Activated CD8-positive, alpha-beta memory T cell treated with anti-CD3 and anti-CD28 coated beads for 36 hours (primary cell): ENCODE results near the gene PILRA. TPM values are rescaled to one million over a fixed set of nuclear protein-coding genes. Genes with fewer than 3 reads are reported as not detected.

Source experiments
- CTCF ChIA-PET: fragments of 350-600 bp; sonication (Branson Sonifier 250); formaldehyde crosslinking; loops from one replicate; lab custom pipeline; 2021; ENCODE audit warnings: antibody characterized with exemption; lab: Charles Lee
- POLR2A ChIA-PET: fragments of 350-600 bp; sonication (Branson Sonifier 250); formaldehyde crosslinking; loops from one replicate; lab custom pipeline; 2021; ENCODE audit warnings: antibody characterized with exemption; lab: Charles Lee
- total RNA-seq, 2 experiments: library from RNA; stranded (reverse); gene quantifications; one replicate each; pipeline ENCODE4 v1.2.3, GENCODE V29; 2021

Gene PILRA
- total RNA-seq, 2 experiments from 2014 or later: 0.30 to 0.48 TPM

DNA sequence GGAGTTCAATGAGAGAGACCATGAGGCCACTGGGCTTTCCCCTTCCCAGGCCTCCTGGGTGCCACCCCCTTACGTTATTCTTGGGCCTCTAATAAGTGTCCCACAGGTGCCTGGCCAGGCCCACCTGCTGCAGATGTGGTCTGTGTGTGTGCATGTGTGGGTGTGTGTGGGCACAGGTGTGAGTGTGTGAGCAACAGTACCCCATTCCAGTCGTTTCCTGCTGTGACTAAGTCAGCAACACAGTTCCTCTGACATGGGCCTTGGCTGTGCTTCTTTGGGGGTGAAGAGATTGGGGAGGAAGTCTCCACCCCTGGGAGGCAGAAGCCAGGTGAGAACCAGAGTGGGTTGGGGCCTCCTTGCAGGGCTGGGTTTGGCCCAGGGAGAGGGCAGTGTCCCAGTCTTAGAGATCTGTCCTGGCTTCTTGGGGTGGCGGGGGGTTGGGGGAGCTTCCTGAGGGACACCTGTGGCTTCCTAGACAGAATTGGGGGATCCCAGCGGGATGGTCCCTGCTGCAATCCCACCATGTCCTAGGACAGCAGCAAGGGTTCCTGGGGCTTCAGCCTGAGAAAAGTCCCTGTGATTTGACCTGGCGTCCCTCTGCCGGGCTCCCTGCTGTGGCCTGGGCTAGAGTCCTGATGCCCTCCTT lies 19.5 kb upstream of the PILRA start:
- CTCF ChIA-PET: interaction anchor here (0.7 kb wide), 1 partner anchor 9 kb away, joined by 3 read pairs; no protein-coding TSS in a partner anchor
- POLR2A ChIA-PET: no interaction called here

DNA sequence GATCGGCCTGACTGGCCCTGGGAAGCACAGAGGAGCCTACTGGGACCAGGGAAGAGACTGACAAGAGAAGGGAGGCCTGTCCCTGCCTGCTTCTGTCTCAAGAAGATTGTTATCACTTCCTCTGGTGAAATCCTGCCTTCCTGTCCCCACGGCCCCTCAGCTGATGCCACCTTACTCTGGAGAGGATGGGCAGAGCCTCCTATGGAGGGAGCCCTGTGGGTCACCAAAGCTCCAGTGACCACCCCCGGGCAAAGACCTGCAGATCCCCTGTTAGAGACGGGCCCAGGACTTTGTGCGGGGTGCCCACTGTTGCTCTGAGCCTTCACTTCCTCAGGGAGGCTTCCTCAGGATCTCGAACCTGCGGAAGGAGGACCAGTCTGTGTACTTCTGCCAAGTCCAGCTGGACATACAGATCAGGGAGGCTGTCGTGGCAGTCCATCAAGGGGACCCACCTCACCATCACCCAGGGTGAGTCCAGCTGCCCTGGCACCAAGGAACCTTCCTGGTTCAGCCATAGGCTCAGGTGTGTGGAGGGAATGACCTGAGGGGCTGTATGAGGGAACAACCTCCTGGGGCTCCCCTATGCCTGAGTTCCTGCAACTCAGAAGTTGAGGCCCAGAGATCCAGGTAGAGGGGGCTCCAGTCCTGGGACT lies 16.7 kb upstream of the PILRA start:
- CTCF ChIA-PET: no interaction called here
- POLR2A ChIA-PET: no interaction called here

DNA sequence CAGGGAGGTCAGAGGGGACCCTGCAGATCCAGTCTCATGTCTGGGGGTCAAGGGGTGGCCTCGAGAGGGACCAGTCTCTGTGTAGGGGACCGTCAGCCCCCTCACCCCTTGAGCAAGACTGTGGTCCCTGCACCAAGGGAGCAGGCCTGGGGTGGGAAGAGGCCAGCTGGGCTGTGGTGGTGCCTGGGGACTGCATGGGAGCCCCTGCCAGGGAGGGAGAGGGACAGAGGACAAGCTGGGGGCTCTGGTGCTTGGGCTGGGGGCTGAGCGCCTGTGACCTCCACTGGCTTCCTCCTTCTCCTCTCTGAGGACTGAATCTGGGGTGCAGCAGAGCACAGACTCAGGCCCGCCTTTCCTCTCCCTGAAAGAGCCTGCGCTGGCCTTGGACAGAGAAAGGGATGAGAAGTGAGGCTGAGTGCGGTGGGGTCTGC lies 16.1 kb upstream of the PILRA start:
- CTCF ChIA-PET: no interaction called here
- POLR2A ChIA-PET: no interaction called here

DNA sequence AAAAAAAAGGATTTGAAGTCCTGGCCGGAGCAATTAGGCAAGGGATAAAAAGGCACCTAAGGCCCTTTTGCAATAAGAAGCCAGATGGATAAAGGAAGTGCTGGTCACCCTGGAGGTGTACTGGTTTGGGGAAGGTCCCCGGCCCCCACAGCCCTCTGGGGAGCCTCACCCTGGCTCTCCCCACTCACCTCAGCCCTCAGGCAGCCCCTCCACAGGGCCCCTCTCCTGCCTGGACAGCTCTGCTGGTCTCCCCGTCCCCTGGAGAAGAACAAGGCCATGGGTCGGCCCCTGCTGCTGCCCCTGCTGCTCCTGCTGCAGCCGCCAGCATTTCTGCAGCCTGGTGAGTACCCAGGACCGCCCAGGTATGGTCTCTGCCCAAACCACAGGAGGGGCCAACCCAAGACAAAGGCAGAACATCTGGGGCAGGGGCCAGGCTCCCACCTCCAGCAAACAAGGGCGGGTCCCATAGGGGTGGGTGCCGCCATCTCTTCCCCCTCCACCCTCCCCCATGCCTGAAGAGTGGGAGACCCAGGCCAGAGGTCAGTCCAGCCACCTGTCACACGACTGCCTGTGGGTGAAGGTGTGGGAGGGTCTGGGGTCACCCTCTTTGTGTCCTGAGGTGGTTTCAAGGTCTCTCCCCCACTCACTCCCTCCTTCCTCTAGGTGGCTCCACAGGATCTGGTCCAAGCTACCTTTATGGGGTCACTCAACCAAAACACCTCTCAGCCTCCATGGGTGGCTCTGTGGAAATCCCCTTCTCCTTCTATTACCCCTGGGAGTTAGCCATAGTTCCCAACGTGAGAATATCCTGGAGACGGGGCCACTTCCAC lies 15.0 kb upstream of the PILRA start, which contains the start of gene PILRB:
Gene PILRB (plus strand): TSS at position 91 of the 830 bp plus-strand sequence. CDS start 186 bp downstream, at position 277.
- ChIA-PET CTCF (no interaction called here), POLR2A (no interaction called here)

DNA sequence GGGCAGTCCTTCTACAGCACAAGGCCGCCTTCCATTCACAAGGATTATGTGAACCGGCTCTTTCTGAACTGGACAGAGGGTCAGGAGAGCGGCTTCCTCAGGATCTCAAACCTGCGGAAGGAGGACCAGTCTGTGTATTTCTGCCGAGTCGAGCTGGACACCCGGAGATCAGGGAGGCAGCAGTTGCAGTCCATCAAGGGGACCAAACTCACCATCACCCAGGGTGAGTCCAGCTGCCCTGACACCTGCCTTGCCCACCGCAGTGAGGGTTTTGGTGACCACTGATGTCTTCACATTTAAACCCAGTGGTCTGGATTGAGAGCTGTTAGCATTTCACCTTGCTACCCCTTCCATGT lies 14.5 kb upstream of the PILRA start:
- CTCF ChIA-PET: no interaction called here
- POLR2A ChIA-PET: no interaction called here

DNA sequence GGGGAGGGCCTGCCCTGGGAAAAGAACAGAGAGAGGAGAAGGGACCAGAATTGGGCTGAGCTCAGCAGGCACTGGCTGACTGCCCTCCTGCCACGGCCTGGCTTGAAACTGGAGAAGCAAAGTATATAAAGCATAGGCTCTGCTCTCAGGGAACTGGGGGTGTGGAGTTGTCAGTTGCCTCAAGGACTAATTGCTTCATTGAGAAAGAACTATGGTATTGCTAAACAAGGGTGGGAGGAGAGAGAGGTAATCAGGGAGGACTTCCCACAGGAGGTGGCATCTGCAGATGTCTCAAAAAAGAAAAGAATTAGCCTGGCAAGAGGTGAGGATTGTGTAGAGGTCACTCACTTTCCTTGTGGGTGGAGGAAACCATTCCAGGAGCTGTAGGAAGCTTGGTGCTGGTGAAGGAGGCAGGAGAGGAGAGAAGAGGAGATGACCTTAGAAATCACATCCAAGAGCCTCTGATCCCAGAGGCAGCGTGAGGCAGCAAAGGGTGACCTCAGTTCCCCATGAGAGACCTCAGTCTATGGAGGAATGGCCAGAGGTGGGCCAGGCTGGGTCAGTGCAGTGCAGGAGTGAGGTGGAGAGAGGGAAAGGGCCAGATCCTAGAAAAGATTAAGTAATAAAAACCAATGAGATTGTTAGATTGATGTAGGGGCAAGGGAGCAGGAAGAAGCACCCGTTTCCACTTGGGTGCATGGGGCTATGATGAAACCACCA lies 13.0 kb upstream of the PILRA start:
- CTCF ChIA-PET: interaction anchor here (0.6 to 1.0 kb wide), 2 partner anchors 19 to 47 kb away, joined by 3 to 5 read pairs; no protein-coding TSS in a partner anchor
- POLR2A ChIA-PET: no interaction called here

DNA sequence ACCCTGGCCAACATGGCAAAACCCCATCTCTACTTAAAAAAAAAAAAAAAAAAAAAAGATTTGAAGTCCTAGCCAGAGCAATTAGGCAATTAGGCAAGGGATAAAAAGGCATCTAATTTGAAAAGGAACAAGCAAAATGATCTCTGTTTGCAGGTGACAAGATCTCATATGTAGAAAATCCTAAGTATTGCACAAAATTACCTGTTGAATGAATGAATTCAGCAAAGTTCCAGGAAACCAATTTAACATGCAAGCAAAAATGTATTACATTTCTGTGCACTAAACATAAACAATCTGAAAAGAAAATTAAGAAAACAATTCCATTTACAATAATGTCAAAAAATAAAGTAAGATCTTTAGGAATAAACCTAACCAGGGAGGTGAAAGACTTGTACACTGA lies 10.2 kb upstream of the PILRA start:
- CTCF ChIA-PET: no interaction called here
- POLR2A ChIA-PET: no interaction called here

DNA sequence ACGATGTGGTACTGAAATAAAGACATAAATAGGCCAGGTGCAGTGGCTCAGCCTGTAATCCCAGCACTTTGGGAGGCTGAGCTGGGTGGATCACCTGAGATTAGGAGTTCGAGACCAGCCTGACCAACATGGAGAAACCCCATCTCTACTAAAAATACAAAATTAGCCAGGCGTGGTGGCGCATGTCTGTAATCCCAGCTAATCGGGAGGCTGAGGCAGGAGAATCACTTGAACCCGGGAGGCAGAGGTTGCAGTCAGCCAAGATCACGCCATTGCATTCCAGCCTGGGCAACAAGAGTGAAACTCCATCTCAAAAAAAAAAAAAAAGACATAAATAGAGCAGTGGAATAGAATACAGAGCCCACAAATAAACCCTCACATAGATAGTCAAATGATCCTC lies 9.5 kb upstream of the PILRA start:
- CTCF ChIA-PET: interaction anchor here (0.6 kb wide), 1 partner anchor 230 kb away, joined by 3 read pairs; no protein-coding TSS in a partner anchor

DNA sequence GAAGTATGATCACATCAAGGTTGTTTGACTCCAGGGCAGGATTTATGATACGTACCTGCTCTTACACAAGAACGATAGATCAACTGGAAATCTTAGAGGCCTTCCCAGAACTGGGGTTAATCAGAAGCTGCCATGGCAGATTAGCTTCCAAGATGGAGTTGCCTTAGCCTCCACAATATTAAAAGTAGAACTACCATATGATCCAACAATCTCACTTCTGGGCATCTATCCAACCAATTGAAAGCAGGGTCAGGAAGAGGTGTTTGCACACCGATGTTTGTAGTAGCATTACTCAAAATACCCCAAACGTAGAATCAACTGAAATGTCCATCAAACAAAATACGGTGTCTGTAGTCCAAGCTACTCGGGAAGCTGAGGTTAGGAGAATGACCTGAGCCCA lies 8.8 kb upstream of the PILRA start:
- ChIA-PET CTCF (interaction anchor here (0.6 to 2.2 kb wide), 2 partner anchors 43 to 231 kb away, joined by 3 to 10 read pairs; no protein-coding TSS in a partner anchor), POLR2A (no interaction called here)

More for the DNA sequence above, 9.5 kb upstream of the PILRA start:
- POLR2A ChIA-PET: interaction anchor here (0.7 kb wide), 1 partner anchor 33 kb away, joined by 3 read pairs; no protein-coding TSS in a partner anchor

DNA sequence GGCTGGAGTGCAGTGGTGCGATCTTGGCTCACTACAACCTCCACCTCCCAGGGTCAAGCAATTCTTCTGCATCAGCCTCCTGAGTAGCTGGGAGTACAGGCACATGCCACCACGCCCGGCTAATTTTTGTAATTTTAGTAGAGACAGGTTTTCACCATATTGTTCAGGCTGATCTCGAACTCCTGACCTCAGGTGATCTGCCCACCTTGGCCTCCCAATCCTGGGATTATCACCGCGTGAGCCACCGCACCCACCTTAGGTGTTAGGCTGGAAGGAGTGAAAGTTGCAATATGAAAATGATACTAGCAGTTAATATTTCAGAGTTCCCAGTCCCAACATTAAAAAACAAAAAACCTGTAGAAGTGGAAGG lies 7.3 kb upstream of the PILRA start:
- ChIA-PET POLR2A (interaction anchor here (0.6 to 0.7 kb wide), 3 partner anchors 21 to 195 kb away, joined by 3 to 6 read pairs (median 4); no protein-coding TSS in a partner anchor), CTCF (interaction anchor here (0.7 to 2.2 kb wide), 4 partner anchors 10 to 46 kb away, joined by 3 to 10 read pairs (median 5); no protein-coding TSS in a partner anchor)

DNA sequence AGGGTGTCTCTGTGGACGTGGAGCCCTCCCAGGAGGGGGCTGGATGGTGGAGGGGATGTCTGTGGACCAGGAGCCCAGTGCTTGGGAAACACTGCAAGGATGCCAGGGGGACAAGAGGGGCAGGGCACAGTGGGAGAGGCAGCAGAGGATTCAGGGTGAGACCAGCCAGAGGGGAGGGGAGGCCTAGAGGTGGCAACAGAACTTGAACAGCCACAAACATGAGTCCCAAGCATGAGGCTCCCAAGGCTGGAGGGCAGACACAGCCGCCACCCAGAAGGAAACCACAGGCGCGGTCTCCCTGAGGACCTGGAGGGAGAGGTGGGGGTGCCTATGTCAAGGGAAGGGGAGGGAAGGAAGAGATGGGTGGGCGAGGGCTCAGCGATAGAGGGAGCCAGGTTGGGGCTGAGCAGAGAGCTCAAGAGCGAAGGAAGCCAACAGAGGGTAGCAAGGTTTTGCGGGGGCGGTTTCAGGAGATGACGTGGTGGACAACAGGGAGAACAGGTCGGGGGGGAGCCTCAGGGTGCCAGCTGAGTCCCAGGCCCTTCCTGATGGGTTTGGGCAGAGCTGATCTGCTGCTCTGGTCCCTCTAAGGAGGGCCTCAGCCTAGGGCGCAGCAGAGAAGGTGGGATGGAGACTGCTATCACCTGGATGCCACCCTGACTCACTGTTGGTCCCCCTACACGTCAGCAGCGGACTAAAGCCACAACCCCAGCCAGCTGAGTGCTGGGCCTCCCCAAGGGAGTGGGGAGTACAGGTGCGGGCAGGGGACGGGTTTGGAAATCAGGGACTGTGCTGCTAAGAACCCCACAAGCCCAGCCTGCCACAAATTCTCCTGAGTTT lies 6.7 kb upstream of the PILRA start:
- ChIA-PET POLR2A (interaction anchor here (0.7 kb wide), 1 partner anchor 27 kb away, joined by 4 read pairs; no protein-coding TSS in a partner anchor), CTCF (interaction anchor here (0.7 to 2.2 kb wide), 3 partner anchors 11 to 45 kb away, joined by 4 to 10 read pairs (median 6); no protein-coding TSS in a partner anchor)

DNA sequence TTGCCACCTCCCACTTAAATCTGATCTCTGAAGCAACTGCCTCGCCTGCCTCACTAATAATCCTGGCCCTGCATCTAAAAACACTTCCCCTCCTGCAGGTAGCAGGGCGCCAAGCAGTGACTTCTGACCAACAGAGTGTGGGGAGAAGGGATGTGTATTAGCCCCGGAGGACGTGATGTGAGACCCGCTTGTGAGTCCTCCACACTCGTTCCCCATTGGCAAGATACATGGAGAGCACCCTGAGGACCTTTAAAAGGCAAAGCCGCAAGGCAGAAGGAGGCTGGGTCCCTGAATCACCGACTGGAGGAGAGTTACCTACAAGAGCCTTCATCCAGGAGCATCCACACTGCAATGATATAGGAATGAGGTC lies 6.1 kb upstream of the PILRA start:
- CTCF ChIA-PET: no interaction called here
- POLR2A ChIA-PET: no interaction called here

DNA sequence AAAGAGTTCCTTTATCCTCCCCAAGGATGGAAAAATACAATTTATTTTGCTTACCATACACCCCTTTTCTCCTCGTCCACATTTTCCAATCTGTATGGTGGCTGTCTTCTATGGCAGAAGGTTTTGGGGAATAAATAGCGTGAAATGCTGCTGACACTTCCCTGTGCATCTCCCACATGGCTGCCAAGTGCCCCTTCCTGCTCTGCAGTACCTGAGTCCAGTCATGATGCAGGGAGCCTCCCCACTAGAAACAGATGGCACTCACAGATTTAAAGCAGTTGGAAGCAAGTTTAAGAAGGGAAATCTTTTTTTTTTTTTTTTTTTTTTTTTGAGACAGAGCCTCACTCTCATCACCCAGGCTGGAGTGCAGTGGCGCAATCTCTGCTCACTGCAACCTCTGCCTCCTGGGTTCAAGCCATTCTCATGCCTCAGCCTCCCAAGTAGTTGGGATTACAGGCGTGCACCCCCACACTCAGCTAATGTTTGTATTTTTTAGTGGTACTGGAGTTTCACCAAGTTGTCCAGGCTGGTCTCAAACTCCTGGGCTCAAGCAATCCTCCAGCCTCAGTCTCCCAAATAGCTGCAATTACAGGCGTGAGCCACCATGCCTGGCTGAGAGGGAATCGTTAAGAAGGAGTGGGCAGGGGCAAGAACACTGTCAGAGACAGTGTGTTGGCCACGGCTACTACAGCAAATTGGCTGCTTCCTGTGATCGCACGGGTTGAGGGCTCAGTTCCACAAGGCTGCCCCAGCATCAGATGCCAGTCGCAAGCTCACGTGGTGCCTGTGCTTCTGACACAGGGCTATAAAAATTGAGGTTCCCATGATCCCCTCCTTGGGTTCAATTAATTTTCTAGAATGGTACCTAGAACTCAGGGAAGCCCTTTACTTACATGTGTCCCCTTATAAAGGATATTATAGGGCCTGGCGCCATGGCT lies 5.3 kb upstream of the PILRA start:
- CTCF ChIA-PET: no interaction called here
- POLR2A ChIA-PET: no interaction called here

DNA sequence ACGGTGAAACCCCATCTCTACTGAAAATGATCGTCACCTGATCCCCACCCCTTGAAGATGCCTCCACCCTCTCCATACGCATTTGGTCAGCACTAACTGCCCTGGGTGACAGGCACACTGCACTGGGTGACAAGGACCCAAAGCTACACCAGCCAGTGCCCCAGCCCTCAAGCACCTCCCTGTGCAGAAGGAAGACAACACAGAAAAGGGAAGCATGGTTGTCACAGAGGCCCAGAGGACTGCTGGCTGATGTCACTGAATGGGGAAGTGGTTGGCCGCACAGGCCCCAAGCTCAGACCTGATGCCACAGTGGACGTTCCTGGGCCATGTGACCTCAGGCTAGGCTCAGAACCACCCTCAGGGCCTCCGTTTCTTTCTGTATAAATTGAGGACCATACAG lies 4.2 kb upstream of the PILRA start:
- POLR2A ChIA-PET: interaction anchor here (0.5 kb wide), 1 partner anchor 187 kb away, joined by 4 read pairs; no protein-coding TSS in a partner anchor
- CTCF ChIA-PET: interaction anchor here (1.0 to 1.4 kb wide), 2 partner anchors 27 to 238 kb away, joined by 3 to 4 read pairs; no protein-coding TSS in a partner anchor

DNA sequence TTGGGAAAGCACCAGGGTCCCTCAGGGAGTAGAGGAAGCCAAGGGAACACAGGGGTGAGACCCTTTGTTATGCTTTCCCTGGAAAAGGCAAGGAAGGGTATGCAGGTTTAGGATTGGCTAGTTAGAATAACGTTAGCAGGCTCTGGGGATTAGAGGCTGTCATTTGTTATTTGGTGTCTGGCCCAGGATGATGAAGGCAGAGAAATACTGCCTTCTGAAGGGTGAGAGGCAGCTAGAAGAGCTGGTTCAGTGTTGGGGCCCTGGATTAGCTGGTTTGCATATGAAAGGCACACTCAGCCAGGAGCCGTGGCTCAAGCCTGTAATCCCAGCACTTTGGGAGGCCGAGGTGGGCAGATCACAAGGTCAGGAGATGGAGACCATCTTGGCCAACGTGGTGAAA lies 3.0 kb upstream of the PILRA start:
- ChIA-PET POLR2A (no interaction called here), CTCF (no interaction called here)

DNA sequence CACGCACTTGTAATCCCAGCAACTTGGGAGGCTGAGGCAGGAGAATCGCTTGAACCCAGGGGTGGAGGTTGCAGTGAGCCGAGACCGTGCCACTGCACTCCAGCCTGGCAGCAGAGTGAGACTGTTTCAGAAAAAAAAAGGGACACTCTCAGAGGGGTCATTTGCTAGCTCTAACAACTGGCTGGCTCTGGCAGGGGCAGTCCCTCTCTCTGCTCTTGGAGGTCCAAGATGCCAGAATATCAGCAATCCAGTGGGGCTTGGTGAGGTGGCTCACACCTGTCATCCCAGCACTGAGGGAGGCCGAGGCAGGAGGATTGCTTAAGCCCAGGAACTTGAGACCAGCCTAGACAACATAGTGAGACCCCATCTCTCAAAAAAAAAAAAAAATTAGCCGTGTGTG lies 2.5 kb upstream of the PILRA start:
- CTCF ChIA-PET: no interaction called here

More for the DNA sequence above, 2.5 kb upstream of the PILRA start:
- POLR2A ChIA-PET: no interaction called here
